HG02870 (cell line): ENCODE data around the gene FLYWCH1.

Experiments used
- ATAC-seq: cut with Tn5 transposase; IDR thresholded peaks from one replicate; pipeline ENCODE4 v1.9.1; 2021; ENCODE audit warnings: mild to moderate bottlenecking, moderate library complexity; ENCODE audit not compliant: unreplicated experiment

FLYWCH1 gene

GRCh38 chr16:2980227-2981176 is 68.8 kb downstream of the FLYWCH1 start, which contains the start of gene PKMYT1:
Gene PKMYT1 (minus strand): TSS chr16:2980446. CDS start chr16:2979657, 789 bp downstream.
- ATAC-seq = peak; percentile 60

- ATAC-seq = no peak
These were observed 69.6 kb downstream of the FLYWCH1 start for GRCh38 chr16:2981177-2981898.

GRCh38 chr16:2981899-2982250 is 70.1 kb downstream of the FLYWCH1 start:
- no peak for ATAC-seq

- no peak for ATAC-seq
These were observed 70.7 kb downstream of the FLYWCH1 start for GRCh38 chr16:2982402-2982801.

- ATAC-seq = no peak
These were observed 72.0 kb downstream of the FLYWCH1 start for GRCh38 chr16:2983706-2984136.

- ATAC-seq = no peak
These were observed 73.7 kb downstream of the FLYWCH1 start for GRCh38 chr16:2985462-2985861.

- no peak for ATAC-seq
These were observed 74.2 kb downstream of the FLYWCH1 start for GRCh38 chr16:2985893-2986355.

GRCh38 chr16:2986623-2987188 is 75.0 kb downstream of the FLYWCH1 start:
- no peak for ATAC-seq

GRCh38 chr16:2987286-2987685 is 75.6 kb downstream of the FLYWCH1 start:
- no peak for ATAC-seq

GRCh38 chr16:2987833-2988232 is 76.1 kb downstream of the FLYWCH1 start:
- no peak for ATAC-seq

- no peak for ATAC-seq
These were observed 76.9 kb downstream of the FLYWCH1 start for GRCh38 chr16:2988590-2989099.

GRCh38 chr16:2990891-2991290 is 79.2 kb downstream of the FLYWCH1 start:
- ATAC-seq = no peak

GRCh38 chr16:2991566-2992261 is 80.0 kb downstream of the FLYWCH1 start:
- ATAC-seq = no peak

GRCh38 chr16:2992383-2993081 is 80.8 kb downstream of the FLYWCH1 start:
- ATAC-seq = no peak

- no peak for ATAC-seq
These were observed 84.6 kb downstream of the FLYWCH1 start for GRCh38 chr16:2996298-2996697.

- no peak for ATAC-seq
These were observed 88.2 kb downstream of the FLYWCH1 start for GRCh38 chr16:2999929-3000328.

GRCh38 chr16:3000540-3000939 is 88.8 kb downstream of the FLYWCH1 start:
- ATAC-seq = no peak
